ENCODE results near the gene RAP1GAP. TPM values are rescaled to one million over a fixed set of nuclear protein-coding genes. Genes with fewer than 3 reads are reported as not detected.

RAP1GAP gene
- polyA plus RNA-seq (2012; ENCODE audit: insufficient read depth, insufficient read length), result 14.9 TPM

DNA sequence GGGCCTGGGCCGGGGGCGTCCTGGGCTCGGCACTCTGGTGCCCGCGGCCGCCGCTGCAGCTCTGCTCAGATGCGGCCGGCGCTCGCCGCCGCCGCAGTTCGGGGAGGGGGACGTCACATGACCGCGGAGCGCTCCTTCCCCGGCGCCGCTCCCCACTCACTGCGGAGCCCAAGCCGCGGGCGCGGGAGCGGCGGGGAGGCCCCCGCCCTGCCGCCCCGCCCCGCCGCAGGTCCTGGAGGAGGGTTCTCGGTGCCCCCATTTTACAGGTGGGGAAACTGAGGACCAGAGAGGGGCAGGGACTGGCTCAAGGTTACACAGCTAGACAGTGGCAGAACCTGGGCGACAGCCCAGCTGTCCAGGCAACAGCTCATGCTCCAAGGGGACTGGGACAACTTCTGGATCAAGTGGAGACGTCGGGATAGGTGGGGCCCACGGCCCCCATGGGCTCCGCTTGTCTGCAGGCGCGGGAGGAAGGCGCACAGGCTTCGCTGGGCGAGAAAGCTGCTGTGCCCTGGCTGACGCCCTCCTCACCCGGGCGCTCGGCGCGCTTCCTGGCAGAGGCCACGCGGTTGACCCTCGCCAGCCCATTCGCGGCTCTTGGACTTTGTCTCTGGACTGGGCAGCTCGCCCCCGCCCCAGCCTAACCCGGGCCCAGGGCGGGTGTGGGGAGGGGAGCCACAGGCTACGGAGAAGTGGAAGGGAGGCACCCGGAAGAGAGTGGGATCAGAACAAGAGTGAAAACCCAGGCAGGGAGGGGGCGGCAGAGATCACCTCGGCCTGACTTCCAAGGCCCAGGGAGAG, at the start of gene RAP1GAP:
RAP1GAP (minus strand) TSS at position 100 of the 801 bp plus-strand sequence. CDS start 49,325 bp downstream, outside the sequence.
- H3K4me3 ChIP-seq (ENCODE audit: low read length), result peak within 1 kb of the TSS; percentile 47
- no peak for DNase-seq (ENCODE audit: low read depth, low spot score)

DNA sequence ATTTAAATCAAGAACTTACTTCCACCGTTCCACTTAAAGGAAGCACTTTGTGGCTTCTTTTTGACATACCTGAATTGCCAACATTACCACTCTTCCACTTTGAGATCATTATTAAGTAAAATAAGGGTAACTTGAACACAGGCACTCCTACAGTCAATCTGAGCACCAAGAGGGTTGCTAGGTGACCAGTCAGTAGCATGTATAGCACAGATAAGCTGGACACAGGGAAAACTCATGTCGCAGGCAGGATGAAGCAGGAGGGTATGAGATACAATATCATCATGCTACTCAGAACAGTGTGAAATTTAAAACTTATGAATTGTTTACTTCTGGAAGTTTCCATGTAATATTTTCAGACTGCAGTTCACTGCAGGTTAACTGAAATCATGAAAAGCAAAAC, 47.0 kb upstream of the RAP1GAP start:
- H3K4me3 ChIP-seq (ENCODE audit: low read length), result no peak overlapping the region
- no peak for DNase-seq (ENCODE audit: low read depth, low spot score)

DNA sequence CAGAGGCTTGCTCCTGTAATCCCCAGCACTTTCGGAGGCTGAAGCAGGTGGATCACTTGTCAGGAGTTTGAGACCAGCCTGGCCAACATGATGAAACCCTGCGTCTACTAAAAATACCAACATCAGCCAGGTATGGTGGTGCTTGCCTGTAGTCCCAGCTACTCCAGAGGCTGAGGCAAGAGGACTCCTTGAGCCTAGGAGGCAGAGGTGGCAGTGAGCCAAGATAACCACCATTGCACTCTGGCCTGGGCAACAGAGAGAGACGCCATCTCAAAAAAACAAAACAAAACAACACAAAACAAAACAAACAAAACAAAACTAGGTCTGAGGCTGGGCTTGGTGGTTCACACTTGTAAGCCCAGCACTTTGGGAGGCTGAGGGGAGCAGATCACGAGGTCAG, 38.7 kb upstream of the RAP1GAP start:
- H3K4me3 ChIP-seq (ENCODE audit: low read length), result no peak overlapping the region
- no peak for DNase-seq (ENCODE audit: low read depth, low spot score)

DNA sequence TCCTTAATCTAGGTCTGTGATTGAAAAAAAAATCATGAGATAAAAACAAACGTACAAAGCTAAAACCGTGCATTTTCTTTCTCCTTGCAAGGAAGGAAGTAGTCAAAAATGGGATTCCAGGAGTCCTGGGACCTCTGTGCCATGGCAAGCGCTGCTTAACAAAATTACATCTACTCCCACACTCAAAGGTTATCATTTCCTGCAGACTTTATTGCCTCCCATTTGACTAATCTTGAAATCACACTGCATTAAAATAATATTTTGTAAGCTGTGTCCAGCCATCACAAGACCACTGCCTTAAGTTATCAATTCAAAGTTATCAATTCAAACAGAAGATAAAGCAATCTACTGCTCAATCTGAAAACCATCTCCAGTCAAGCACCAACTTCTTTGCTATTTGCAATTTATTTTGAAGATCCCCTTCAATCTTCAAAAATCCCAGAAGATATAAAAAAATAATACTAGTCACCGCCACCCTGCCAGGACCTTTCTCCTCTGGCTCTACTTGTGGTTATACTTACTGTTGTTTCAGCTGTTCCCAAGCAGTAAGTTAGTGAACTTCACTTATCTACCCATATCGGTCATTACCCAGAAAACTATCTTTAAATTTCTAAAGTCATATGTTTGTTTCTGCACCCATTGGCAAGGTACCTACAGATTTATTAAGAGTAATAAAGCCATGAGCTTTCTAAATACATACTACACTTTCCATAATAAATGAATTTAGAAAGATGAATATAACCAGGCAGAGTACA, 38.1 kb upstream of the RAP1GAP start:
- H3K4me3 ChIP-seq (ENCODE audit: low read length), result no peak overlapping the region
- no peak for DNase-seq (ENCODE audit: low read depth, low spot score)

DNA sequence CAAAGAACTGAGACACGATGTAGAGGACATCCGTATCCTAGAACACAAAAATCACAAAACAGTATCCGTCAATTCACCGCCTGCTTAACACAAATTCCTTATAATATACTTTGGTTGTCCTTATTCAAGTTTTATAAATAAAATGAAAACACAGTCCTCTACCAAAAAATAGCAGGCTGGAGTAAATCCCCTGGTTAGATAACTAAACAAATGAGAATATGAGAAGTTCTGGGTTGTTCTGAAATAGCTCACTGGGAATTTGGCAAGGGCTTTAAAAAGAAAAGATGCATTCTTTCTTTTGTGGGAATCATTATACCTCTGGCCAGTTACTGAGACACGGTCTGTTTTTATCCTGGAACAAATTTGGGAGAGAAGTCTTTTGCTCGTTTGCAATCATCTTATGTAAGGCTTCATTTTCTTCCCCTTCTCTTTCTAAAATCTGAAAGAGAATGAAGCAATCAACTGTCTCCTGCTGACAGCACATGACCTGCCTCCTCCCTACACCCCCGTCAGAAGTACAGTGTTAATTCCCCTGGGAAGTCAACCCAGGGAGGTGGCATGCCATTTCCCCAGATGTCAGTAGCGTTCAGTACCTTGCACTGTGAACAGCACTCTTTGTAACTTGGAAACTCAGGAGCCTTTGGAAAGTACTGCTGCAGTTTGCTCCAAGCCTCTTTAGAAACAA, 37.1 kb upstream of the RAP1GAP start:
- no peak overlapping the region for H3K4me3 ChIP-seq (ENCODE audit: low read length)
- no peak for DNase-seq (ENCODE audit: low read depth, low spot score)

DNA sequence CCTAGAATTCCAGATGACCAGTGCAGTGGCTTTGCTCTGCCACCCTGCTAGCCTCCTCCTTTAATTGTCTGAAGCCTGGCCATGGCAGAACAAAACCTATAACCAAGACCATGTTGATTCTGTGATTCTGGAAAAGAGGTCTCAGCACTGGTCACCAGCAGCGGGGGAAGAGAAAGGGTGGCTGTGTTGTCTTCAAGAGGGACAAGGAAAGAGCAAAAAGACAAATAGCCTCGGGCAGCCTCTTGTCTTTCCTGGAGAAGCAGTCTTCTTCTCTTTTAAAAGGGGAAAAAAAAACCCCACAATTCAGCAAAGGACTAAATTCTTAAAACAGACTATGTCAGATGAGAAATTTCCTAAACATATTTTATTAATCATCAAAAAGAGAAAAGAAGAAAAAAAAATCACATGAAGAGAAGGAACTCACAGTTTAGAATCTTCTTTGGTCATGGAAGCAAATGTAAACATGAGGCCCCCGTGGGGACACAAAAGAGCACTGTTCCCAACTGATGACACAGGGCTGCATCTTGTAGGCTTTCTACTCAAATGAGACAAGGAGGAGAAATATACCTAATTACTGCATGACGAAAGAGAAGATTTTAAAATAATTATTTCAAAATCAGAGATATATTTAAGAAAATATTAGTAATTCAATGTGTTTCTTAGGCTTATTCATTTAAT, 36.3 kb upstream of the RAP1GAP start:
- DNase-seq (ENCODE audit: low read depth, low spot score), result no peak
- no peak overlapping the region for H3K4me3 ChIP-seq (ENCODE audit: low read length)

DNA sequence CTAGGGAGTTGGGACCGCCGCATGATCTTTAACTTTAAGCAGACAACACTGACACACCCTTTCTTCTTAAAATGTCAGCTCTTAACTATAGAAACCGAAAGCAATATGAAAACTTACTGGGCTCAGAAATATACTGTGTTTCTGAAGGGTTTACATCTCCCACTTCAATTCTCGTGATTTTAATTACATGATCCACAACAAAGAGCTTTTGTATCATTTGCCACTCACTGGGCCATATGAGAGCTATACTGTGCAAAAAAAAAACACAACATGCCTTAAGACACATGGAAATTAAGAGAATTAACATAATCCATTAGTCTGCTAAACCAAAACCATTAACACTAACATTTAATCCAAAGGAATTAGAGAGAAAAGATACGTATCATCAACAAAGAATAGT, 35.0 kb upstream of the RAP1GAP start:
- no peak for DNase-seq (ENCODE audit: low read depth, low spot score)
- H3K4me3 ChIP-seq (ENCODE audit: low read length), result no peak overlapping the region

DNA sequence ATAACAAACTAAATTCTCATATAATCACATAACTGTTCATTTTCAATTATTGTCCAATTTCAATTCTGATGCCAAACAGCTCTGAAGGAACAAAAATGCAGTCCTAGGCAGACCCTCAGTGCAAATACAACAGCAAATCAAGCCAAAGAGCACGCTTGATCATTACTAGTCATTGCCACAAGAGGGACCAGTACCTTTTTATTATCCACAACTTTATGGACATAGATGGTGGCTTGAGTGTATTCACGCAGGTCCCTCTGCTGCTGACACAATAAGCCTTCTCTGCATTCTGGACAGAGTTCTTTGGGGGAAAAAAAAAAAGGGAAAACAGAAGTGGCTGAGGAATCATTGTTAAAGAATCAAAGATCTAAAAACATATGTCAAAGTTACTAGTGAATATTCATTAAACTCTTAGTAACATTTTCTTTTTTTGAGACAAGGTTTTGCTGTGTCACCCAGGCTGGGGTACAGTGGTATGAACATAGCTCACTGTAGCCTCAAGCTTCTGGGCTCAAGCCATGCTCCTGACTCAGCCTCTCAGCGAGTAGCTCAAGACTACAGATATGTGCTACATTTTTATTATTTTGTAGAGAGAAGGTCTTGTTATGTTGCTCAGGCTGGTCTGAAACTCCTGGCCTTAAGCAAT, 34.3 kb upstream of the RAP1GAP start:
- H3K4me3 ChIP-seq (ENCODE audit: low read length), result no peak overlapping the region
- DNase-seq (ENCODE audit: low read depth, low spot score), result peak; percentile 32

DNA sequence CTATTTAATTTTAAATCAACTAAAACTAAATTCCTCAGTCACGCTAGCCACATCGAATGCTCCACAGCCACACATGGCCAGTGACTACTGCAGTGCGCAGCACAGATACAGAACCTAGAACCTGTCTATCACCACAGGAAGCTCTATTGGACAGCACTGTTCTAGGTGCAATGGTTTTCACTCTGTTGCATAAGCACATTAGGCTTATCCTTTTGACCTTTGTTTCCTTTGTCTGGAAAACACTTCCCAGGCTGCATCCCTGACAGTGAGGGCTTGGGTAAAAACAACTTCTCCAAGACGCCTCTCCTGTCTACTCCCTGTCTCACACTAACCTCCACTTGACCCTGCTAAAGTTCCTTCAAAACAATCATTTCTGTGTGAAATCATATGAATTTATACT, 33.6 kb upstream of the RAP1GAP start:
- no peak overlapping the region for H3K4me3 ChIP-seq (ENCODE audit: low read length)
- no peak for DNase-seq (ENCODE audit: low read depth, low spot score)

DNA sequence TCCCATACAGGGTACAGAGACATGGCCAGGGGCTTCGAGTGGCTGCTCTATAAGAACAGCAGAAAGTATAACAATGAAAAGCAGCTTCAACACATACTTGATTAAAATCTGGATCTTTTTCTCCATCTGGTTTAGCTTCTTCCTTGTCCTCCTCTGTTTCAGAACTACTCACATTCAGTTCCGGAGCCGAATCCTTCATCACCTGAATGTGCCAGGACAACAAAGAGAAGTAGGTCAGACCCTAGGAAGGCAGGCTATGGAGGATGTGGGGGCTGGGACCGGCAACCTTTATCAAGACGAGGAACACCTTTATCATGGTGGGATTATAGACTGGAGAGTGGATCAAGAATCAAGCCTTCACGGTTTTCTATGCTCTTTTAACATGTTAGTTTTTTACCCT, 32.2 kb upstream of the RAP1GAP start:
- DNase-seq (ENCODE audit: low read depth, low spot score), result no peak
- H3K4me3 ChIP-seq (ENCODE audit: low read length), result no peak overlapping the region

DNA sequence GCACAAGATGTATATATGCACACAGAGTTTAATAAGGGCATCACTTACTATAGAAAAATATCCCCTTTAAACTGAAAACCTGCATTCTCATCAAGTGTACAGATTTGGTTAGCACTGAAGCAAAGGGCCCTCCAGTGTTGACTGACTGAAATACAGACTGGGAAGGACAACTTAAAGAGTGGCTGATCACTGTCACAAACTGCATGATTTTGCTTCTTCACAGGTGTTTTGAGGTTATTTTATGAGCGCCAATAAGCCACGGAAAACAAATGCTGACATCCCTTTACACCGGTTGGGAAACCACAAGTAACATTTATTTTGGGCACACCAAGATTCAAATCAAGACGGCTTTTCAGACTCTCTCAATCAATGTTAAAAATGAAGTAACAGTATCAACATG, 30.9 kb upstream of the RAP1GAP start:
- DNase-seq (ENCODE audit: low read depth, low spot score), result peak; percentile 87
- H3K4me3 ChIP-seq (ENCODE audit: low read length), result no peak overlapping the region

DNA sequence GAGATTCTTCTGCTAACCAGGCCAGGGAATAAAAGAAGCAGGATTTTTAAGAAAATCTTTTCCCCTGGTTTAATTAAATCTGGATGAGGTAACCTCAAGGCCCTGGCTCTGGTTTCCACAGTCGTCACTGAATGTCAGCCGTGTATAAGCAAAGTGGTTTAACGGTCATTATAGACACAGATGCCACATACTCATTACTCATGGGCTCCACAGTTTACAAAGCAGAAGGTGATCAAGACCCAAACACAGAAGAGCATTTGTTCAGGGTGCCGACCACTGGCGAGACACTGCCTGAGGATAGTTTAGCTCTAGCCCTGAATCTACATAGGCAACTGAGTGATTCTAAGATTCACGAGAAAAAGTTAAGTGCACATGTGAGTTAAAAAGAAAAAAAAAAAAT, 27.8 kb upstream of the RAP1GAP start:
- DNase-seq (ENCODE audit: low read depth, low spot score), result no peak
- H3K4me3 ChIP-seq (ENCODE audit: low read length), result no peak overlapping the region

DNA sequence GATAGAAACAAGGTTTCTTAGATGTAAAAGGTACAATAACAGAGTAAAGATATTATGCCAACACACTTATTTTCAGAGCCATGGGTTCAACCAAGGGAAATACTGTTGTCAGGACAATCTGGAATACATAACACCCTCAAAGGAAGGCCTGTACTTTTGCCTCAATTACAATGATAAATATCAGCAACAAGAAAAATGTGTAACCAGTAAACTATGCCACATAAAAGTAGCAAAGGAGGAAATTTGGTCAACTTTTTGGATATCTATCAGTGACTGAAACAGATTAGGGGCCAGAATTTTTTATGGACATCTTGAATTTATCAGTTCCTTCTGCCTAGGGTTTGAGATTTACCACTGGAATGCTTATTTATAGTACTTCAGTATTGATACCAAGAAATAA, 24.6 kb upstream of the RAP1GAP start:
- H3K4me3 ChIP-seq (ENCODE audit: low read length), result no peak overlapping the region
- no peak for DNase-seq (ENCODE audit: low read depth, low spot score)

DNA sequence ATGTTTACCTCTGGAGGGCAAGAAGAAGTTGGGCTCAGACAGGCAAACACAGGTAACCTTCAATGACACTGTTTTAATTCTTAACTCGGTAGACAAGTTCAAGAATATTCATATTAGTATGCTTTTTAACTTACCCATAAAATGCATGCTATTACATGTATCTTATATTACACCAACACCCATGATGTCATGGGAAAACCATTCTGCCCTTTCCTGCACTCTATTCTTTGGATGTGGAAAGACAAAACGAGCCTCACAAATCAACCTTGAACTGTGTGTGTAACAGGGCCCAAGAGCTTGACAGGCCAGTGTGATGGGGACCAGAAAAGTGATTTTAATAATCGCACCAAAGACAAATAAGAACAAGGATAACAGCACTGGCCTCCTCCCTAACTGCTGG, 22.6 kb upstream of the RAP1GAP start:
- DNase-seq (ENCODE audit: low read depth, low spot score), result no peak
- H3K4me3 ChIP-seq (ENCODE audit: low read length), result no peak overlapping the region

DNA sequence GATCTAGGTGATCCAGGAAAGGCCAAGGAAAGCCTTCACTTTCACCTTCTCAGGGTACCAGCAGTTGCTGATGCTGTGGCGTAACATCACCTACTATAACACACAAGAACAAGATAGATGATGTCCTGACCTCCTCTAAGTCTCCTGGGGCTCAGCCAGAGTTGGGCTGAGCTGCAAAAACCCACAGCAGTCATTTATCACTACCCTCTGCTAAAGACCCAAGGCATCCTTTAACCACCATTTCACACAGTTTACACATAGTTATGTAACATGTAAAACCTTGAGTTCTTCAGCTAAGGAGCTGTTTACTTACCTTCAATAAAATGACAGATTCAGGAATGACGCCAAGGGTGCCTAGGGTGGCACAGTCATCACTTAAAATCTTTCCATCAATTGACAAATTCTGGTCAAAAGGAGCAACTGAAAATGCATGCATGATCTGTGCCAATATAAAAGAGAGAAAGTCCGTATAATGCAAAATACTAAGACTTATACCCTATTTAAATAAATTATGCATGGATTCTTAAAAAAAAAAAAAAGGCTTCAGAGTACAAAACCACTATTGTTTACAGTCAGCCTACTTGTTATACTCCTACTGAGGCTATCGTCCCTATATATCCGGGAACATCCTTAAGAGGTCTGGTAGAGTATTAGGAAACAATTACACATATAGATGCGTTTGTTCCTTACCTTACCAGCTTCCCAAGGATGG, 20.7 kb upstream of the RAP1GAP start:
- DNase-seq (ENCODE audit: low read depth, low spot score), result no peak
- no peak overlapping the region for H3K4me3 ChIP-seq (ENCODE audit: low read length)

DNA sequence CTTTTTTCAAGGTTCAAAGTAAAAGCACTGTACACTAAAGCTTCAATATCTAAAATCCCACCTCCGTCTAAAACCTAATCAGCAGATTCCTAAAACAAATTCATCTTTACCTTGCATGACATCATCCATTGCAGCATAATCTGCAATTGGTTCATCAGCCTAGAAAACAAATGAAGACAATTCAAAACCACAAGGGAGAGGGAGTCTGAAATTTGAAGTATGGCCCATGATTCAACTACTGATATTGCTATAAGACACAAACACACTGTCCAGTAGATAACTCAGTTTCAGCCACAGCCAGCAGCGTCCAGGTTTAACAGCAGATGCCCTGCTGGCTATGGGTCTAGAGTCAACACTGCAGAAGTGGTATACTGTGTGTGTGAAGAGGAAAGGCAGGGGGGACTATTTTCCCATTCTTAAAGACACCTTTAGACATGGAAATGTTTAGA, 17.9 kb upstream of the RAP1GAP start:
- no peak for DNase-seq (ENCODE audit: low read depth, low spot score)
- H3K4me3 ChIP-seq (ENCODE audit: low read length), result no peak overlapping the region

DNA sequence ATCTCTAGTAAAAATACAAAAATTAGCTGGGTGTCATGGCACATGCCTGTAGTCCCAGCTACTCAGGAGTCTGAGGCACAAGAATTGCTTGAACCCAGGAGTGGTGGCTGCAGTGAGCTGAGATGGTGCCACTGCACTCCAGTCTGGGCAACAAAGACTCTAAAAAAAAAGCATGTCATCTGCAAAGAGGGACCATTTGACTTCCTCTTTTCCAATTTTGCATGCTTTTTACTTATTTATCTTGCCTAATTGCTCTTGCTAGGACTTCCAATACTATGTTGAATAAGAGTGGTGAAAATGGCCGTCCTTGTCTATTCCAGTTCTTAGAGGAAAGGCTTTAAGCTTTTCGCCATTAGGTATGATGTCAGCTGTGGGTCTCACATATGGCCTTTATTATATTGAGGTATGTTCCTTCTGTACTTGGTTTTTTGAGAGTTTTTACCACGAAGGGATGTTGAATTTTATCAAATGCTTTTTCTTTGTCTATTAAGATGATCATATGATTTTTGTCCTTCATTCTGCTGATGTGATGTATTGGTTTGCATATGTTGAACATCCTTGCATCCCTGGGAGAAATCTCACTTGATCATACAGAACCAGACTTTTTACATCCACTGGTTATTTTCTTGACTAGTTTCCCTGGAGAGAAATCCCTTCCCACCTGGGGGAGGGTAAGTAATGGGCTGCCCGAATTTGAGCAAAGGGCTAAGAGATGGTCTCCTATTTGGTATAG, 17.0 kb upstream of the RAP1GAP start:
- H3K4me3 ChIP-seq (ENCODE audit: low read length), result no peak overlapping the region
- no peak for DNase-seq (ENCODE audit: low read depth, low spot score)

DNA sequence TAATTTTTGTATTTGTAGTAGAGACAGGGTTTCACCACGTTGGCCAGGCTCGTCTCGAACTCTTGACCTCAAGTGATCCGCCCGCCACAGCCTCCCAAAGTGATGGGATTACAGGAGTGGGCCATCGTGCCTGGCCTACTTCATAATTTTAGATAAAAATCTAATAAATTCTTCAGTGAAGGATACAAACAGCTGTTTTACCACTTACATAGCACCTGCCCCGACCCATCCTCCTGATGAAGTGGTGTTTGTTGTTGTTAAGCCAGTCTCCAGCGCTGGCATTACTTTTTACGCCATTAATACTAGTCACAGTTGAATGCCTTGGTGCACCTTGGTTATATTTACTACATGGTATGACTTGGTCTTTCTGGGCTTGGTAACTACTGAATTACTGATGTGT, 12.3 kb upstream of the RAP1GAP start:
- H3K4me3 ChIP-seq (ENCODE audit: low read length), result no peak overlapping the region
- DNase-seq (ENCODE audit: low read depth, low spot score), result no peak
